H1 (cell line): ENCODE measurements around the gene HIVEP2. TPM values are rescaled to one million over a fixed set of nuclear protein-coding genes. Genes with fewer than 3 reads are reported as not detected.

ENCODE experiments used
- CBX5 ChIP-seq: fragments of 300-800, 300-1000 bp; sonication (generic); IDR thresholded peaks from 2 replicates; pipeline ENCODE4 v1.7.1; 2016; ENCODE audit warnings: antibody characterized with exemption, low read length, low read depth
- TBP ChIP-seq: IDR thresholded peaks from 2 replicates; pipeline ENCODE4 v1.6.1; 2011; ENCODE audit warnings: low read depth, low read length, improper control_type of control experiment
- polyA plus RNA-seq, 7 experiments: library from polyadenylated mRNA; depleted of rRNA in 3 of 7; stranded (reverse) in 5 of 7; unstranded in 2 of 7; fragments of >200 nt in 5 of 7; fragments of 200-250 nt in 2 of 7; gene quantifications; 1 replicate in 5 of 7; 2 replicates in 1 of 7; 4 replicates in 1 of 7; pipeline versions ENCODE4 v1.2.1 to v1.2.3, GENCODE V29; 2011 to 2013; ENCODE audit warnings: missing spikeins in 2 of 7, mixed read lengths in 2 of 7
- total RNA-seq: library from RNA; stranded (reverse); fragmentation: NEBNext Ultra II Directional; extraction: Animal tissue kit (Norgen Biotek cat#: 25700); gene quantifications from 2 replicates; pipeline ENCODE4 v1.2.1, GENCODE V29; 2021

The HIVEP2 gene
- total and polyA plus RNA-seq, 2 of the 8 experiments (the other 6 are each of a cell fraction or from before 2014, with no cell fraction given), result 2.2 to 6.1 TPM

GRCh38 chr6:142834853-142835252 is 110.1 kb downstream of the HIVEP2 start (continued):
- TF ChIP-seq TBP, result no peak
- no peak for TF ChIP-seq CBX5
